Mammary epithelial cell (primary cell): ENCODE results near the gene HSD17B4.

Experiments used
- EZH2 ChIP-seq: IDR thresholded peaks from 2 replicates; pipeline ENCODE4 v1.6.1; 2012; ENCODE audit warnings: low read length, inconsistent platforms, borderline replicate concordance
- TF ChIP-seq, protein P1 (sequence below), 2 donors: IDR thresholded peaks in 1 of 2; conservative IDR thresholded peaks in 1 of 2; 2 replicates each; pipeline ENCODE4 v1.5.1; 2011 to 2012; ENCODE audit warnings: inconsistent platforms in 2 of 2, low read length in 2 of 2, mild to moderate bottlenecking in 2 of 2, control low read depth in 1 of 2, low read depth in 1 of 2; ENCODE audit not compliant: insufficient read depth in 1 of 2; ENCODE audit errors: extremely low read depth in 1 of 2

DNA sequence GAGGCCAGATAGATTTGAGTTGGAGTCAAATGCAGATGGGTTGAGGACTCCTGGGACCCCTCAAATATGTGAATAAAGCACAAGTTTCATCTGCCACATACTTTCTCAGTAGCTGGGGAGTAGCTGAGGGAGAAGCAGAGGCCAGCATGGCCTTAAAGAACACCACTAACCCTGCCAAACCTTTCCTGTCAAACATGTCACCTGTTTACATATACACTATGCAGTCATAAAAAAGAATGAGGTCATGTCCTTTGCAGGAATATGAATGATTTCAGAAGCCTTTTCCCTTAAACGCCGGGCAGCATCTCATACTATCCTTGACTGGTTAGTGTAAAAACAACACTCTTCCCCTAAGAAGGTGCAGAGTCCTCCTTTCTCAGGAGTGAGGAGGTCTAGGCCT, 25.2 kb upstream of the HSD17B4 start:
- TF ChIP-seq, protein P1, sequence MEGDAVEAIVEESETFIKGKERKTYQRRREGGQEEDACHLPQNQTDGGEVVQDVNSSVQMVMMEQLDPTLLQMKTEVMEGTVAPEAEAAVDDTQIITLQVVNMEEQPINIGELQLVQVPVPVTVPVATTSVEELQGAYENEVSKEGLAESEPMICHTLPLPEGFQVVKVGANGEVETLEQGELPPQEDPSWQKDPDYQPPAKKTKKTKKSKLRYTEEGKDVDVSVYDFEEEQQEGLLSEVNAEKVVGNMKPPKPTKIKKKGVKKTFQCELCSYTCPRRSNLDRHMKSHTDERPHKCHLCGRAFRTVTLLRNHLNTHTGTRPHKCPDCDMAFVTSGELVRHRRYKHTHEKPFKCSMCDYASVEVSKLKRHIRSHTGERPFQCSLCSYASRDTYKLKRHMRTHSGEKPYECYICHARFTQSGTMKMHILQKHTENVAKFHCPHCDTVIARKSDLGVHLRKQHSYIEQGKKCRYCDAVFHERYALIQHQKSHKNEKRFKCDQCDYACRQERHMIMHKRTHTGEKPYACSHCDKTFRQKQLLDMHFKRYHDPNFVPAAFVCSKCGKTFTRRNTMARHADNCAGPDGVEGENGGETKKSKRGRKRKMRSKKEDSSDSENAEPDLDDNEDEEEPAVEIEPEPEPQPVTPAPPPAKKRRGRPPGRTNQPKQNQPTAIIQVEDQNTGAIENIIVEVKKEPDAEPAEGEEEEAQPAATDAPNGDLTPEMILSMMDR (conservative IDR thresholded peaks at IDR 0.05 in 1 of 2, IDR thresholded peaks at IDR 0.05 in 1 of 2; ENCODE audit: extremely low read depth in 1 of 2, insufficient read depth in 1 of 2, low read depth in 1 of 2, low read length in 2 of 2): no peak
- no peak for TF ChIP-seq EZH2
